Right lobe of liver (tissue), 6 donors: ENCODE results near the gene PSMD6. TPM values are rescaled to one million over a fixed set of nuclear protein-coding genes. Genes with fewer than 3 reads are reported as not detected.

Source experiments
- ATAC-seq, 4 donors: fragments of 200-7000 bp; cut with Tn5 transposase; one replicate each; pipeline ENCODE4 v1.9.1; 2020; ENCODE audit warnings: mild to moderate bottlenecking in 4 of 4, moderate library complexity in 4 of 4
- DNase-seq, 3 donors: peaks; one replicate each; pipeline ENCODE4 v3.0.0-alpha.2; 2020
- H3K27ac ChIP-seq, 3 donors: fragments of 200-600 bp; one replicate each; pipeline ENCODE4 v1.8.0; 2022
- H3K27me3 ChIP-seq, 2 donors: fragments of 200-600 bp; one replicate each; pipeline ENCODE4 v1.8.0; 2022
- H3K36me3 ChIP-seq, 4 donors: fragments of 200-600 bp; sonication (generic) in 1 of 4; one replicate each; pipeline versions ENCODE4 v1.5.1 to v1.8.0; 2017 to 2022; ENCODE audit warnings: control low read depth in 1 of 4
- H3K4me1 ChIP-seq, 4 donors: fragments of 200-600 bp; sonication (generic) in 1 of 4; one replicate each; pipeline versions ENCODE4 v1.5.1 to v1.8.0; 2017 to 2022; ENCODE audit warnings: control low read depth in 1 of 4
- H3K4me3 ChIP-seq, 3 donors: fragments of 200-600 bp; one replicate each; pipeline ENCODE4 v1.8.0; 2022
- H3K9me3 ChIP-seq, 4 donors: fragments of 200-600 bp; sonication (generic) in 1 of 4; one replicate each; pipeline versions ENCODE4 v1.5.1 to v1.8.0; 2017 to 2022; ENCODE audit warnings: control low read depth in 1 of 4
- CTCF ChIP-seq, 4 donors: fragments of 200-600 bp in 3 of 4; fragments of 450-650 bp in 1 of 4; IDR thresholded peaks; one replicate each; pipeline versions ENCODE4 v1.5.1 to v1.8.0; 2016 to 2022; ENCODE audit warnings: antibody characterized with exemption in 4 of 4, mild to moderate bottlenecking in 2 of 4
- POLR2A ChIP-seq: fragments of 450-650 bp; IDR thresholded peaks from one replicate; pipeline ENCODE4 v1.6.1; 2017; ENCODE audit warnings: antibody characterized with exemption, mild to moderate bottlenecking
- WGBS: methylation state at CpG from one replicate; pipeline ENCODE4 v1.1.6; 2018; ENCODE audit warnings: low coverage, low lambda C conversion rate; ENCODE audit not compliant: insufficient coverage; ENCODE audit errors: missing lambda C conversion rate; 5-methylcytosine and 5-hydroxymethylcytosine counted together
- intact Hi-C, 2 donors: fragments of 100-400 bp; cut with DNase I; formaldehyde crosslinking; loops; one replicate each; pipeline versions ENCODE4 v1.11.2 to v1.14.1; 2022
- total RNA-seq, 6 experiments: library from RNA; depleted of rRNA in 2 of 6; stranded (reverse); fragments of >200 nt in 2 of 6; fragmentation: NEBNext Ultra II Directional in 3 of 6; extraction: Animal tissue kit (Norgen Biotek cat#: 25700) in 3 of 6; gene quantifications; one replicate each; pipeline versions ENCODE4 v1.1.0 to v1.2.4, GENCODE V29; 2016 to 2023
- donor health status: DM: no; HTN: yes; CAD: no.
- donor health status: DM: no; HTN: no; CAD: no.
- donor health status: DM: no; HTN: no; CAD: no.
- donor health status: DM: no; HTN: yes; CAD: no.
- donor health status: DM: no; HTN: yes; CAD: no.

PSMD6 gene
- total RNA-seq, 6 experiments from 2014 or later: 33.1 to 41.9 (median 35.9) TPM

- Histone ChIP-seq H3K9me3 (no peaks in the 10 kb centered on the region), H3K27me3 (no peaks in the 10 kb centered on the region), H3K36me3 (no peaks in the 10 kb centered on the region), H3K4me3 (no peak overlapping the region), H3K27ac (no peak overlapping the region), H3K4me1 (no peaks in the 10 kb centered on the region)
- TF ChIP-seq POLR2A (no peak), CTCF (IDR thresholded peaks at IDR 0.05) (no peak)
- 52% methylated on average over 2 of the region's 2 CpGs for WGBS
- intact Hi-C loops: no loop called here
- no peak for DNase-seq
- no peak for ATAC-seq
Observed at GRCh38 chr3:64064804-64065203, 41.5 kb upstream of the PSMD6 start.

GRCh38 chr3:64063983-64064438, 40.7 kb upstream of the PSMD6 start:
- Histone ChIP-seq H3K4me1 (no peaks in the 10 kb centered on the region), H3K4me3 (no peak overlapping the region), H3K9me3 (no peaks in the 10 kb centered on the region), H3K36me3 (no peaks in the 10 kb centered on the region), H3K27ac (no peak overlapping the region), H3K27me3 (no peaks in the 10 kb centered on the region)
- no peak for TF ChIP-seq CTCF (IDR thresholded peaks at IDR 0.05)
- no peak for TF ChIP-seq POLR2A
- intact Hi-C loops: no loop called here
- DNase-seq: no peak
- ATAC-seq: no peak
- WGBS: 58% methylated on average over 2 of the region's 2 CpGs

GRCh38 chr3:64063207-64063982, 40.1 kb upstream of the PSMD6 start:
- no peak overlapping the region for H3K4me3 ChIP-seq
- H3K27ac ChIP-seq: no peak overlapping the region
- intact Hi-C loops: no loop called here
- no peaks in the 10 kb centered on the region for H3K4me1 ChIP-seq
- H3K9me3 ChIP-seq: no peaks in the 10 kb centered on the region
- H3K27me3 ChIP-seq: no peaks in the 10 kb centered on the region
- ATAC-seq (no peak), DNase-seq (no peak)
- 48% methylated on average over 5 of the region's 5 CpGs for WGBS
- TF ChIP-seq POLR2A: no peak
- no peak for TF ChIP-seq CTCF (IDR thresholded peaks at IDR 0.05)
- no peaks in the 10 kb centered on the region for H3K36me3 ChIP-seq

GRCh38 chr3:64061628-64062027, 38.3 kb upstream of the PSMD6 start:
- Histone ChIP-seq H3K27me3 (no peaks in the 10 kb centered on the region), H3K36me3 (no peaks in the 10 kb centered on the region), H3K4me3 (no peak overlapping the region), H3K27ac (no peak overlapping the region), H3K9me3 (no peaks in the 10 kb centered on the region), H3K4me1 (no peaks in the 10 kb centered on the region)
- DNase-seq: no peak
- TF ChIP-seq CTCF (IDR thresholded peaks at IDR 0.05): no peak
- no peak for TF ChIP-seq POLR2A
- 54% methylated on average over 4 of the region's 5 CpGs for WGBS
- intact Hi-C loops: no loop called here
- ATAC-seq: no peak
